Sigmoid colon (tissue), 7 donors: ENCODE measurements around the gene ZFP36L2. TPM values are rescaled to one million over a fixed set of nuclear protein-coding genes. Genes with fewer than 3 reads are reported as not detected.

Source experiments
- DNase-seq: peaks from one replicate; pipeline ENCODE4 v3.0.0-alpha.2; 2019
- H3K27ac ChIP-seq, 4 donors: fragments of 200-600 bp; sonication (generic); one replicate each; pipeline ENCODE4 v1.5.1; 2016 to 2019; ENCODE audit warnings: mild to moderate bottlenecking in 1 of 4
- H3K27me3 ChIP-seq, 3 donors: fragments of 200-600 bp; sonication (generic); one replicate each; pipeline ENCODE4 v1.5.1; 2019; ENCODE audit warnings: mild to moderate bottlenecking in 1 of 3
- H3K36me3 ChIP-seq, 4 donors: fragments of 200-600 bp; sonication (generic); one replicate each; pipeline ENCODE4 v1.5.1; 2016 to 2019
- H3K4me1 ChIP-seq, 4 donors: fragments of 200-600 bp; sonication (generic); one replicate each; pipeline ENCODE4 v1.5.1; 2017 to 2019
- H3K4me3 ChIP-seq, 4 donors: fragments of 200-600 bp; sonication (generic); one replicate each; pipeline ENCODE4 v1.5.1; 2017 to 2019; ENCODE audit warnings: mild to moderate bottlenecking in 2 of 4, moderate library complexity in 1 of 4
- H3K9me3 ChIP-seq, 4 donors: fragments of 200-600 bp in 3 of 4; sonication (generic) in 3 of 4; one replicate each; pipeline versions ENCODE4 v1.5.1 to v1.6.1; 2013 to 2019
- CTCF ChIP-seq, 4 experiments: fragments of 450-650 bp in 3 of 4; fragments of 200-600 bp in 1 of 4; IDR thresholded peaks; one replicate each; pipeline ENCODE4 v1.5.1; 2016 to 2019; ENCODE audit warnings: antibody characterized with exemption in 4 of 4, mild to moderate bottlenecking in 3 of 4, moderate library complexity in 2 of 4
- EP300 ChIP-seq, 4 donors: sonication (generic); formaldehyde crosslinking; IDR thresholded peaks; one replicate each; pipeline ENCODE4 v1.6.1; 2017; ENCODE audit warnings: antibody characterized with exemption in 4 of 4
- POLR2A ChIP-seq, 2 donors: fragments of 450-650 bp; IDR thresholded peaks; one replicate each; pipeline ENCODE4 v1.6.1; 2016; ENCODE audit warnings: antibody characterized with exemption in 2 of 2, mild to moderate bottlenecking in 2 of 2, moderate library complexity in 2 of 2
- POLR2AphosphoS5 ChIP-seq, 4 donors: sonication (generic); formaldehyde crosslinking; IDR thresholded peaks; one replicate each; pipeline ENCODE4 v1.6.1; 2017; ENCODE audit warnings: antibody characterized with exemption in 4 of 4
- WGBS, 2 donors: extraction: QIAGEN DNeasy Blood & Tissue Kit; methylation state at CpG; one replicate each; pipeline ENCODE4 v1.1.7; 2013; 5-methylcytosine and 5-hydroxymethylcytosine counted together
- intact Hi-C: fragments of 100-400 bp; cut with DNase I; formaldehyde crosslinking; loops from one replicate; pipeline ENCODE4 v1.15.1; 2023
- polyA plus RNA-seq, 3 donors: library from polyadenylated mRNA; stranded (reverse); fragments of 200-250 nt; gene quantifications; one replicate each; pipeline ENCODE4 v1.2.3, GENCODE V29; 2013
- total RNA-seq, 4 donors: library from RNA; depleted of rRNA; stranded (reverse); fragments of >200 nt; gene quantifications; one replicate each; pipeline ENCODE4 v1.1.0, GENCODE V29; 2016
- donor health status: healthy with polysubstance abuse.
- donor health status: Bipolar disorder and iron deficiency.
- donor health status: healthy.

The ZFP36L2 gene
- total and polyA plus RNA-seq, 7 donors = 59.8 to 120 (median 97.3) TPM

GRCh38 chr2:43183743-43184142, 42.7 kb downstream of the ZFP36L2 start:
- H3K4me1 ChIP-seq = peaks cover 0 to 21% (median 20%) of the 10 kb centered on the region in 4 donors
- no peaks in the 10 kb centered on the region for H3K9me3 ChIP-seq
- WGBS, 2 donors = 69 to 84% methylated on average over 5 of the region's 5 CpGs
- no peaks in the 10 kb centered on the region for H3K36me3 ChIP-seq
- intact Hi-C loops = no loop called here
- no peak for TF ChIP-seq POLR2AphosphoS5 (IDR thresholded peaks at IDR 0.05)
- TF ChIP-seq CTCF (IDR thresholded peaks at IDR 0.05) = no peak
- no peak for TF ChIP-seq EP300 (IDR thresholded peaks at IDR 0.05)
- no peak for TF ChIP-seq POLR2A (IDR thresholded peaks at IDR 0.05)
- no peak overlapping the region for H3K27ac ChIP-seq
- no peak overlapping the region for H3K4me3 ChIP-seq
- no peak for DNase-seq
- H3K27me3 ChIP-seq = no peaks in the 10 kb centered on the region

- WGBS, 2 donors = 95 to 96% methylated on average over 8 of the region's 8 CpGs
- no peak for DNase-seq
- Histone ChIP-seq H3K4me1 (peaks cover 0 to 19% (median 15%) of the 10 kb centered on the region in 4 donors), H3K27me3 (no peaks in the 10 kb centered on the region), H3K4me3 (no peak overlapping the region), H3K36me3 (no peaks in the 10 kb centered on the region), H3K27ac (no peak overlapping the region), H3K9me3 (no peaks in the 10 kb centered on the region)
- intact Hi-C loops = no loop called here
- TF ChIP-seq CTCF (IDR thresholded peaks at IDR 0.05) = no peak
- no peak for TF ChIP-seq EP300 (IDR thresholded peaks at IDR 0.05)
- no peak for TF ChIP-seq POLR2A (IDR thresholded peaks at IDR 0.05)
- TF ChIP-seq POLR2AphosphoS5 (IDR thresholded peaks at IDR 0.05) = no peak
Measured at GRCh38 chr2:43180897-43181296, 45.5 kb downstream of the ZFP36L2 start.

GRCh38 chr2:43179942-43180341, 46.5 kb downstream of the ZFP36L2 start:
- H3K9me3 ChIP-seq = peaks cover 0 to 7% (median 2%) of the 10 kb centered on the region in 4 donors
- 91 to 93% methylated on average over 8 of the region's 8 CpGs for WGBS, 2 donors
- DNase-seq = no peak
- peaks cover 0 to 19% (median 15%) of the 10 kb centered on the region in 4 donors for H3K4me1 ChIP-seq
- intact Hi-C loops = loop anchor here (2.0 kb wide), 1 partner anchor 21 kb away; no protein-coding TSS in a partner anchor
- no peak overlapping the region for H3K4me3 ChIP-seq
- peak overlapping the region in 1 of 4 donors; percentile 73 for H3K27ac ChIP-seq
- TF ChIP-seq CTCF (IDR thresholded peaks at IDR 0.05) = no peak
- TF ChIP-seq POLR2AphosphoS5 (IDR thresholded peaks at IDR 0.05) = no peak
- TF ChIP-seq EP300 (IDR thresholded peaks at IDR 0.05) = no peak
- no peak for TF ChIP-seq POLR2A (IDR thresholded peaks at IDR 0.05)
- no peaks in the 10 kb centered on the region for H3K36me3 ChIP-seq
- no peaks in the 10 kb centered on the region for H3K27me3 ChIP-seq

- DNase-seq = peak; percentile 94
- H3K27me3 ChIP-seq = no peaks in the 10 kb centered on the region
- H3K9me3 ChIP-seq = peaks cover 0 to 7% (median 5%) of the 10 kb centered on the region in 4 donors
- no peak overlapping the region for H3K4me3 ChIP-seq
- peaks cover 0 to 19% (median 15%) of the 10 kb centered on the region in 4 donors for H3K4me1 ChIP-seq
- no peaks in the 10 kb centered on the region for H3K36me3 ChIP-seq
- intact Hi-C loops = loop anchor here (2.0 kb wide), 1 partner anchor 20 kb away; no protein-coding TSS in a partner anchor
- 13 to 41% methylated on average over 18 of the region's 18 CpGs for WGBS, 2 donors
- TF ChIP-seq POLR2A (IDR thresholded peaks at IDR 0.05) = no peak
- no peak for TF ChIP-seq CTCF (IDR thresholded peaks at IDR 0.05)
- peak in 3 of 4 donors; percentile 23 to 49 (median 39) for TF ChIP-seq POLR2AphosphoS5 (IDR thresholded peaks at IDR 0.05)
- TF ChIP-seq EP300 (IDR thresholded peaks at IDR 0.05) = no peak
- H3K27ac ChIP-seq = peak overlapping the region; percentile 67 to 78 (median 72)
Measured at GRCh38 chr2:43178602-43179542, 47.5 kb downstream of the ZFP36L2 start.
